GM23338 (cell line): ENCODE results near the gene MCM3. TPM values are rescaled to one million over a fixed set of nuclear protein-coding genes. Genes with fewer than 3 reads are reported as not detected.

Experiments used
- ATAC-seq: fragments of 200-7000 bp; cut with Tn5 transposase; 3 replicates; pipeline ENCODE4 v1.9.1; 2020
- DNase-seq: peaks from one replicate; pipeline ENCODE4 v3.0.0-alpha.2; 2015; ENCODE audit warnings: low spot score
- H2AFZ ChIP-seq: fragments of 200-600 bp; sonication (generic); 2 replicates; pipeline ENCODE4 v1.8.0; 2016; ENCODE audit warnings: antibody characterized with exemption, mild to moderate bottlenecking, moderate library complexity
- H3F3A ChIP-seq: fragments of 200-600 bp; sonication (generic); replicated peaks from 2 replicates; pipeline ENCODE4 v1.8.0; 2017; ENCODE audit warnings: antibody characterized with exemption, mixed run types, low read depth
- H3K27ac ChIP-seq: fragments of 200-600 bp; sonication (generic); 2 replicates; pipeline ENCODE4 v1.6.1; 2016; ENCODE audit warnings: low read depth
- H3K27me3 ChIP-seq: fragments of 200-600 bp; sonication (generic); 2 replicates; pipeline ENCODE4 v1.8.0; 2016; ENCODE audit warnings: mild to moderate bottlenecking, mixed run types, moderate library complexity; ENCODE audit not compliant: insufficient read depth
- H3K36me3 ChIP-seq: fragments of 200-600 bp; sonication (generic); 2 replicates; pipeline ENCODE4 v1.8.0; 2016; ENCODE audit warnings: mild to moderate bottlenecking; ENCODE audit not compliant: insufficient read depth
- H3K4me1 ChIP-seq: fragments of 200-600 bp; sonication (generic); 2 replicates; pipeline ENCODE4 v1.8.0; 2016; ENCODE audit warnings: mild to moderate bottlenecking, moderate library complexity; ENCODE audit not compliant: insufficient read depth
- H3K4me2 ChIP-seq: fragments of 200-600 bp; sonication (generic); 2 replicates; pipeline ENCODE4 v1.7.1; 2017; ENCODE audit warnings: mixed run types
- H3K4me3 ChIP-seq: fragments of 200-600 bp; sonication (generic); 2 replicates; pipeline ENCODE4 v1.6.1; 2016; ENCODE audit warnings: mixed run types
- H3K79me2 ChIP-seq: fragments of 200-600 bp; sonication (generic); replicated peaks from 2 replicates; pipeline ENCODE4 v1.8.0; 2017; ENCODE audit warnings: mild to moderate bottlenecking; ENCODE audit not compliant: insufficient read depth
- H3K9me2 ChIP-seq: fragments of 200-600 bp; sonication (generic); 2 replicates; pipeline ENCODE4 v1.8.0; 2017; ENCODE audit not compliant: insufficient read depth
- H4K20me1 ChIP-seq: fragments of 200-600 bp; sonication (generic); replicated peaks from 2 replicates; pipeline ENCODE4 v1.8.0; 2017; ENCODE audit warnings: mild to moderate bottlenecking; ENCODE audit not compliant: insufficient read depth
- H3K27ac Mint-ChIP-seq: 2 replicates; pipeline ENCODE4 v1.8.0; 2020; ENCODE audit warnings: inconsistent platforms, mild to moderate bottlenecking, moderate library complexity, mixed read lengths
- H3K27me3 Mint-ChIP-seq: 3 replicates; pipeline ENCODE4 v1.8.0; 2022; ENCODE audit warnings: low read depth, mild to moderate bottlenecking, moderate library complexity, mixed read lengths, inconsistent platforms; ENCODE audit not compliant: insufficient read depth, poor library complexity
- H3K36me3 Mint-ChIP-seq: 3 replicates; pipeline ENCODE4 v1.8.0; 2021; ENCODE audit warnings: low read depth, mild to moderate bottlenecking, inconsistent platforms, moderate library complexity, mixed read lengths
- H3K4me1 Mint-ChIP-seq: 3 replicates; pipeline ENCODE4 v1.8.0; 2020; ENCODE audit warnings: mild to moderate bottlenecking, inconsistent platforms, mixed read lengths
- H3K4me3 Mint-ChIP-seq: 3 replicates; pipeline ENCODE4 v1.8.0; 2021; ENCODE audit warnings: moderate library complexity, mild to moderate bottlenecking, inconsistent platforms, mixed read lengths
- H3K9me3 Mint-ChIP-seq: 3 replicates; pipeline ENCODE4 v1.8.0; 2020; ENCODE audit warnings: moderate library complexity, mild to moderate bottlenecking, inconsistent platforms, mixed read lengths
- CREB1 ChIP-seq: fragments of 250-450 bp; sonication (Bioruptor Pico); IDR thresholded peaks from 2 replicates; pipeline ENCODE4 v1.5.0; 2020; ENCODE audit warnings: low read depth, mild to moderate bottlenecking, moderate library complexity
- EZH2 ChIP-seq: fragments of 200-600 bp; sonication (generic); IDR thresholded peaks from one replicate; pipeline ENCODE4 v1.8.0; 2017; ENCODE audit warnings: antibody characterized with exemption, mild to moderate bottlenecking, low read depth; ENCODE audit not compliant: unreplicated experiment
- ZNF114 ChIP-seq: fragments of 250-450 bp; sonication (Bioruptor Pico); IDR thresholded peaks from 2 replicates; pipeline ENCODE4 v1.5.0; 2020; ENCODE audit warnings: mild to moderate bottlenecking, moderate library complexity
- polyA plus RNA-seq: library from polyadenylated mRNA; unstranded; fragments of >200 nt; fragmentation: Nextera tagmentation; extraction: Ambion mirVana; gene quantifications from 2 replicates; pipeline ENCODE4 v1.2.1, GENCODE V29; 2016
- total RNA-seq: library from RNA; depleted of rRNA; stranded (reverse); fragments of >200 nt; shearing (Covaris generic); gene quantifications from 2 replicates; pipeline ENCODE4 v1.2.3, GENCODE V29; 2014
- TF ChIP-seq, protein P1 (sequence below): fragments of 250-450 bp; sonication (Bioruptor Pico); IDR thresholded peaks from 2 replicates; pipeline ENCODE4 v1.5.0; 2020; ENCODE audit warnings: mild to moderate bottlenecking, moderate library complexity
- TF ChIP-seq, protein P2 (sequence below), 2 experiments: fragments of 200-600 bp in 1 of 2; sonication (generic) in 1 of 2; conservative IDR thresholded peaks; 2 replicates each; pipeline versions ENCODE4 v1.5.1 to v1.6.1; 2016 to 2017; ENCODE audit warnings: antibody characterized with exemption in 2 of 2, low read depth in 2 of 2, mild to moderate bottlenecking in 2 of 2, moderate library complexity in 1 of 2

MCM3 gene
- total and polyA plus RNA-seq, 2 experiments from 2014 or later, result 157 to 369 TPM

- Mint-ChIP-seq H3K9me3 (no peaks in the 10 kb centered on the region), H3K4me1 (peaks cover 5% of the 10 kb centered on the region), H3K27me3 (peaks cover 4% of the 10 kb centered on the region), H3K36me3 (no peaks in the 10 kb centered on the region), H3K27ac (no peak overlapping the region), H3K4me3 (no peak overlapping the region)
- Histone ChIP-seq H3K9me2 (0 out of 2 replicates have a peak, but pooled peaks cover 3% of the 10 kb centered on the region), H3K79me2 (no peaks in the 10 kb centered on the region), H2AFZ (no peak overlapping the region), H3K27ac (no peak overlapping the region), H3K4me3 (no peak overlapping the region), H3K27me3 (no peaks in the 10 kb centered on the region), H3F3A (no peaks in the 10 kb centered on the region), H3K36me3 (no peaks in the 10 kb centered on the region), H3K4me1 (no peaks in the 10 kb centered on the region), H4K20me1 (no peaks in the 10 kb centered on the region), H3K4me2 (no peak overlapping the region)
- DNase-seq, result no peak
- no peak for TF ChIP-seq CREB1 (CRISPR knock-in tag)
- TF ChIP-seq EZH2, result no peak
- TF ChIP-seq ZNF114 (CRISPR knock-in tag), result no peak
- TF ChIP-seq, protein P1, sequence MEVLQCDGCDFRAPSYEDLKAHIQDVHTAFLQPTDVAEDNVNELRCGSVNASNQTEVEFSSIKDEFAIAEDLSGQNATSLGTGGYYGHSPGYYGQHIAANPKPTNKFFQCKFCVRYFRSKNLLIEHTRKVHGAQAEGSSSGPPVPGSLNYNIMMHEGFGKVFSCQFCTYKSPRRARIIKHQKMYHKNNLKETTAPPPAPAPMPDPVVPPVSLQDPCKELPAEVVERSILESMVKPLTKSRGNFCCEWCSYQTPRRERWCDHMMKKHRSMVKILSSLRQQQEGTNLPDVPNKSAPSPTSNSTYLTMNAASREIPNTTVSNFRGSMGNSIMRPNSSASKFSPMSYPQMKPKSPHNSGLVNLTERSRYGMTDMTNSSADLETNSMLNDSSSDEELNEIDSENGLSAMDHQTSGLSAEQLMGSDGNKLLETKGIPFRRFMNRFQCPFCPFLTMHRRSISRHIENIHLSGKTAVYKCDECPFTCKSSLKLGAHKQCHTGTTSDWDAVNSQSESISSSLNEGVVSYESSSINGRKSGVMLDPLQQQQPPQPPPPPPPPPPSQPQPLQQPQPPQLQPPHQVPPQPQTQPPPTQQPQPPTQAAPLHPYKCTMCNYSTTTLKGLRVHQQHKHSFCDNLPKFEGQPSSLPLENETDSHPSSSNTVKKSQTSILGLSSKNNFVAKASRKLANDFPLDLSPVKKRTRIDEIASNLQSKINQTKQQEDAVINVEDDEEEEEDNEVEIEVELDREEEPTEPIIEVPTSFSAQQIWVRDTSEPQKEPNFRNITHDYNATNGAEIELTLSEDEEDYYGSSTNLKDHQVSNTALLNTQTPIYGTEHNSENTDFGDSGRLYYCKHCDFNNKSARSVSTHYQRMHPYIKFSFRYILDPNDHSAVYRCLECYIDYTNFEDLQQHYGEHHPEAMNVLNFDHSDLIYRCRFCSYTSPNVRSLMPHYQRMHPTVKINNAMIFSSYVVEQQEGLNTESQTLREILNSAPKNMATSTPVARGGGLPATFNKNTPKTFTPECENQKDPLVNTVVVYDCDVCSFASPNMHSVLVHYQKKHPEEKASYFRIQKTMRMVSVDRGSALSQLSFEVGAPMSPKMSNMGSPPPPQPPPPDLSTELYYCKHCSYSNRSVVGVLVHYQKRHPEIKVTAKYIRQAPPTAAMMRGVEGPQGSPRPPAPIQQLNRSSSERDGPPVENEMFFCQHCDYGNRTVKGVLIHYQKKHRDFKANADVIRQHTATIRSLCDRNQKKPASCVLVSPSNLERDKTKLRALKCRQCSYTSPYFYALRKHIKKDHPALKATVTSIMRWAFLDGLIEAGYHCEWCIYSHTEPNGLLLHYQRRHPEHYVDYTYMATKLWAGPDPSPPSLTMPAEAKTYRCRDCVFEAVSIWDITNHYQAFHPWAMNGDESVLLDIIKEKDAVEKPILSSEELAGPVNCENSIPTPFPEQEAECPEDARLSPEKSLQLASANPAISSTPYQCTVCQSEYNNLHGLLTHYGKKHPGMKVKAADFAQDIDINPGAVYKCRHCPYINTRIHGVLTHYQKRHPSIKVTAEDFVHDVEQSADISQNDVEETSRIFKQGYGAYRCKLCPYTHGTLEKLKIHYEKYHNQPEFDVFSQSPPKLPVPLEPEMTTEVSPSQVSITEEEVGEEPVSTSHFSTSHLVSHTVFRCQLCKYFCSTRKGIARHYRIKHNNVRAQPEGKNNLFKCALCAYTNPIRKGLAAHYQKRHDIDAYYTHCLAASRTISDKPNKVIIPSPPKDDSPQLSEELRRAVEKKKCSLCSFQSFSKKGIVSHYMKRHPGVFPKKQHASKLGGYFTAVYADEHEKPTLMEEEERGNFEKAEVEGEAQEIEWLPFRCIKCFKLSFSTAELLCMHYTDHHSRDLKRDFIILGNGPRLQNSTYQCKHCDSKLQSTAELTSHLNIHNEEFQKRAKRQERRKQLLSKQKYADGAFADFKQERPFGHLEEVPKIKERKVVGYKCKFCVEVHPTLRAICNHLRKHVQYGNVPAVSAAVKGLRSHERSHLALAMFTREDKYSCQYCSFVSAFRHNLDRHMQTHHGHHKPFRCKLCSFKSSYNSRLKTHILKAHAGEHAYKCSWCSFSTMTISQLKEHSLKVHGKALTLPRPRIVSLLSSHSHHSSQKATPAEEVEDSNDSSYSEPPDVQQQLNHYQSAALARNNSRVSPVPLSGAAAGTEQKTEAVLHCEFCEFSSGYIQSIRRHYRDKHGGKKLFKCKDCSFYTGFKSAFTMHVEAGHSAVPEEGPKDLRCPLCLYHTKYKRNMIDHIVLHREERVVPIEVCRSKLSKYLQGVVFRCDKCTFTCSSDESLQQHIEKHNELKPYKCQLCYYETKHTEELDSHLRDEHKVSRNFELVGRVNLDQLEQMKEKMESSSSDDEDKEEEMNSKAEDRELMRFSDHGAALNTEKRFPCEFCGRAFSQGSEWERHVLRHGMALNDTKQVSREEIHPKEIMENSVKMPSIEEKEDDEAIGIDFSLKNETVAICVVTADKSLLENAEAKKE (CRISPR knock-in tag), result no peak
- TF ChIP-seq, protein P2, sequence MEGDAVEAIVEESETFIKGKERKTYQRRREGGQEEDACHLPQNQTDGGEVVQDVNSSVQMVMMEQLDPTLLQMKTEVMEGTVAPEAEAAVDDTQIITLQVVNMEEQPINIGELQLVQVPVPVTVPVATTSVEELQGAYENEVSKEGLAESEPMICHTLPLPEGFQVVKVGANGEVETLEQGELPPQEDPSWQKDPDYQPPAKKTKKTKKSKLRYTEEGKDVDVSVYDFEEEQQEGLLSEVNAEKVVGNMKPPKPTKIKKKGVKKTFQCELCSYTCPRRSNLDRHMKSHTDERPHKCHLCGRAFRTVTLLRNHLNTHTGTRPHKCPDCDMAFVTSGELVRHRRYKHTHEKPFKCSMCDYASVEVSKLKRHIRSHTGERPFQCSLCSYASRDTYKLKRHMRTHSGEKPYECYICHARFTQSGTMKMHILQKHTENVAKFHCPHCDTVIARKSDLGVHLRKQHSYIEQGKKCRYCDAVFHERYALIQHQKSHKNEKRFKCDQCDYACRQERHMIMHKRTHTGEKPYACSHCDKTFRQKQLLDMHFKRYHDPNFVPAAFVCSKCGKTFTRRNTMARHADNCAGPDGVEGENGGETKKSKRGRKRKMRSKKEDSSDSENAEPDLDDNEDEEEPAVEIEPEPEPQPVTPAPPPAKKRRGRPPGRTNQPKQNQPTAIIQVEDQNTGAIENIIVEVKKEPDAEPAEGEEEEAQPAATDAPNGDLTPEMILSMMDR (conservative IDR thresholded peaks at IDR 0.05; ENCODE audit: low read depth in 2 of 2), result no peak
- ATAC-seq, result no peak
These were observed 51.5 kb downstream of the MCM3 start for GRCh38 chr6:52233005-52233404.
